ENCODE data around the gene ARID5B.

ARID5B gene

DNA sequence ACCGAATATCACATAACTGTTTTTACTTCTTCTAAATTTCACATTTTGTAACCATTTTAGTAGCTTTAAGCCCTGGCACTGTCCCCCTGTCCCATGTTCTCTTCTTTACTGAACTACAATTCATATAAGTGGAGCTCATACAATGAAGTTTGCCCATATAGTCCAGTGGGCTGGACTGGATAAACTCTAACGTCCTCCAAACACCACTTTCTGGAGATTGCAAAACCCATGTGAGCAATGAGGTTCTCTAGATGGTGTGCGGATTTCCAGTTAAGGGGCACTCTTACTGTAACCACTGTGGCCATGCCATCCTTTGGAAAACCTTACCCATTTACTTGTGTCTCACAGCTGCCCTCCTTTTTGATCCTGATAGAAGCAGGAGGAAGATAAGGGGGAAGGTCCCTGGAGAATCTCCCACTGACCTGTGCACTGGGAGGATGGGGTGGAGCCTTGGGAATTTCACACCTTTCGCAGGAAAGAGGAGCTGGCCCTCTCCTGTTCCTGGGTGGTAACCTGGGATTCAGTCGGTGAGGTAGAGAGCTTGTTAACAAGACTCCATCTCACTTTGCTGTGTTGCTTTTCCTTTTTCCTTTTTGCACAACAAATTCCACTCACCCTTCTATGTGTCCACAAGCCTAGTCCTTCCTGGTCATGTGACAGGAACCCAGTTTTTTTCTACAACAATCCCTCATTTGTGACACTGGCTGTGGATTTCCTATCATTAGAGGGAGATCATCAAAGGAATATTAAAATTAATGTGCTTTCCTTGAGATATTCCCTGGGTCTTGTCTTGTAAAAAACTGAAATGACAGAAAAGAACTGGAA, 120.7 kb downstream of the ARID5B start:
- no peak for DNase-seq (ENCODE audit: low spot score)

DNA sequence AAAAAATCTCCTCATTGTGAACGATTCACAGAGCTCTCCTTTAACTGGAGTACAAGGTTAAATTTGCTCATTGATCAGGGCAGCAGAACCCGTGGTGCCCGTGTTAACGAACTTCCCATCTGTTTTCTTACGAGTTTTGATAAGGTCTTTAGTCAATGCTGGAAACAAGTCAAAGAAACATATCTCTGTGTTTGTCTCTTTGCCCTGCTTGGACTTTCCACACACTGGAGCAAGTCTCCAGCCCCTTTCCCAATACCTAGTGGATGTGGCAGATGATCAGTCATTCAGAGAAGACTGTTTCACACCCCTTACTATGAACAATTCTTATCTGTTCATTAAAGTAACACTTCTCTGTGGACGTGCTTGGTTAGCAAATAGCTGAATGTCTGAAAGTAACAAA, 121.3 kb downstream of the ARID5B start:
- TF ChIP-seq, protein P1, sequence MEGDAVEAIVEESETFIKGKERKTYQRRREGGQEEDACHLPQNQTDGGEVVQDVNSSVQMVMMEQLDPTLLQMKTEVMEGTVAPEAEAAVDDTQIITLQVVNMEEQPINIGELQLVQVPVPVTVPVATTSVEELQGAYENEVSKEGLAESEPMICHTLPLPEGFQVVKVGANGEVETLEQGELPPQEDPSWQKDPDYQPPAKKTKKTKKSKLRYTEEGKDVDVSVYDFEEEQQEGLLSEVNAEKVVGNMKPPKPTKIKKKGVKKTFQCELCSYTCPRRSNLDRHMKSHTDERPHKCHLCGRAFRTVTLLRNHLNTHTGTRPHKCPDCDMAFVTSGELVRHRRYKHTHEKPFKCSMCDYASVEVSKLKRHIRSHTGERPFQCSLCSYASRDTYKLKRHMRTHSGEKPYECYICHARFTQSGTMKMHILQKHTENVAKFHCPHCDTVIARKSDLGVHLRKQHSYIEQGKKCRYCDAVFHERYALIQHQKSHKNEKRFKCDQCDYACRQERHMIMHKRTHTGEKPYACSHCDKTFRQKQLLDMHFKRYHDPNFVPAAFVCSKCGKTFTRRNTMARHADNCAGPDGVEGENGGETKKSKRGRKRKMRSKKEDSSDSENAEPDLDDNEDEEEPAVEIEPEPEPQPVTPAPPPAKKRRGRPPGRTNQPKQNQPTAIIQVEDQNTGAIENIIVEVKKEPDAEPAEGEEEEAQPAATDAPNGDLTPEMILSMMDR (IDR thresholded peaks at IDR 0.05; ENCODE audit: extremely low read depth, missing control alignments) = no peak
- no peak for DNase-seq (ENCODE audit: low spot score)

More for the DNA sequence above, 120.7 kb downstream of the ARID5B start:
- TF ChIP-seq, protein P1 (IDR thresholded peaks at IDR 0.05; ENCODE audit: extremely low read depth, missing control alignments) = no peak

DNA sequence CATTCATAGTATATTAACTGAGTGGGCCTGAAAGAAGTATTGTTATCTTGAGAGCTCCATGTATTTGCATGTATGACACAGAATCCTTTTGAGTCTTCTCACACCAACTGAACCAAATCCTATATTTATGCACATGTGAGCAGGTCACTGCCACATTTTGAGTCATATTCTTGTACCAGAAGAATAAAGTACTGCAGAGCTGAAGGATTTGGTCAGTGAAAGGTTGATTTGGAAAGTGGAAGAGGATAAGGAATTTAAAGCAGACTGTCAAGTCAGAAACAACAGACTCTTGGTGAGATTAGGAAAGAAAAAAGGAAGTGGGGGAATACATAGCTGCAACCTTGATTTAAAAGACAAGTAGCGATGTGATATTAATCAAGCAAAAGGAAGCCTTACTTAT, 121.8 kb downstream of the ARID5B start:
- no peak for DNase-seq (ENCODE audit: low spot score)
- TF ChIP-seq, protein P1 (IDR thresholded peaks at IDR 0.05; ENCODE audit: extremely low read depth, missing control alignments) = no peak

DNA sequence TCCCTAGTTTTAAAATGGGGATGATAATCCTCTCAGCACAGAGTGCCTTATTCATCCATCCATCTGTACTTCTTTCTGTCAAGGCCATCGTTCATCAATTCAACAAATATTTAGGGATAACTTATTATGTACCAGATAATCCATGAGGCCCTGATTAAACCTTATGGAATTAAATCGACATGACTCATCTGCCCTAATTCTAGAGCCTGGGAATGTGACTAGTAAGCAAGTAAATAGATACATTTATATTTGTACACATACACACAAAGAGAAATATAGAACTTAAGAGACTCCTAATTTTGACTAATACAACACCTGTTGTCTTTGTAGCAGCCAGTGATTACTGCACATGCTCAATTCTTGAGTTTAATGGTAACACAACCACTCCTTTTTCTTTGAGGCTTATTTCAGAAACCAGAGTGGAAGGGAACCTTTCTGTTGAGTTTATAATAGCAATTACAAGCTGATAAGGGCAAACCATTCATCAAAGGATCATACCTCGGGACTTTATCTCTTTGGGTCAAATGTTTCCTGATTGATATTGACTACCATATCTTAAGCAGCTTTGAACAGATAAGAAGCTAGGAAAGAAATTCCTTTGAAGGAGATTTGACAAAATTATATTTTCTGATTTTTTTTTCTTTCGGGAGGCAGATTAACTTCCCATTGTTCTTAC, 122.7 kb downstream of the ARID5B start:
- DNase-seq (ENCODE audit: low spot score) = no peak
- TF ChIP-seq, protein P1 (IDR thresholded peaks at IDR 0.05; ENCODE audit: extremely low read depth, missing control alignments) = no peak

DNA sequence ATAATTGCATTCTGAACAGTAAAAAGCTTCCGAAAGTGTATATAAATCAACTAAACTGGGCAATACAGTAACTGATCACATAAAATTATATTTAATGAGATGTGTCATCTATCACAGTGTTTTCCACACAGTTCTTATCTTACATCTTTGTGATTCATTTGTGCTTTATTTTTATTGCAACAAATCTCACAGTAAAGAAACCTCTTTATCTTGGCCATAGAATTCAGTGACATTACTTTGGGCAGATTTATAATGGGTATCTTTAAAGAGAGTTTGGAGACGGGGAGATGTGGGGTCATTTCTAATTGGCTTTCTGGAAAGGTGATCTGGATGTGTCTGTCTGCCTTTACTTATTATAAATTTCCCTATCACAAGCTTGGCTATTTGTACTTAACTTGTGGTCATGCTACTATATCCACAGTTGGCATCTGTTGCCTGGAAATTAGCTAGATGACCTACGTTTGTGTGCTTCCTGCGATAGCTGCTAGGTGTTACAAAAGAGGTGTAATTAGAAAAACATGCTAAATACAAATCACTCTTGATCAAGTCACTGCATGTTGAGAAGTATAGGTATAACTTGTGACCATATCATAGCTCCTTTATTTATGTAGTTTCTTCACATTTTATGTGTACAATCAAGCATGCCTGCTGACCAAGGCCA, 123.8 kb downstream of the ARID5B start:
- TF ChIP-seq, protein P1 (IDR thresholded peaks at IDR 0.05; ENCODE audit: extremely low read depth, missing control alignments) = no peak
- DNase-seq (ENCODE audit: low spot score) = no peak

DNA sequence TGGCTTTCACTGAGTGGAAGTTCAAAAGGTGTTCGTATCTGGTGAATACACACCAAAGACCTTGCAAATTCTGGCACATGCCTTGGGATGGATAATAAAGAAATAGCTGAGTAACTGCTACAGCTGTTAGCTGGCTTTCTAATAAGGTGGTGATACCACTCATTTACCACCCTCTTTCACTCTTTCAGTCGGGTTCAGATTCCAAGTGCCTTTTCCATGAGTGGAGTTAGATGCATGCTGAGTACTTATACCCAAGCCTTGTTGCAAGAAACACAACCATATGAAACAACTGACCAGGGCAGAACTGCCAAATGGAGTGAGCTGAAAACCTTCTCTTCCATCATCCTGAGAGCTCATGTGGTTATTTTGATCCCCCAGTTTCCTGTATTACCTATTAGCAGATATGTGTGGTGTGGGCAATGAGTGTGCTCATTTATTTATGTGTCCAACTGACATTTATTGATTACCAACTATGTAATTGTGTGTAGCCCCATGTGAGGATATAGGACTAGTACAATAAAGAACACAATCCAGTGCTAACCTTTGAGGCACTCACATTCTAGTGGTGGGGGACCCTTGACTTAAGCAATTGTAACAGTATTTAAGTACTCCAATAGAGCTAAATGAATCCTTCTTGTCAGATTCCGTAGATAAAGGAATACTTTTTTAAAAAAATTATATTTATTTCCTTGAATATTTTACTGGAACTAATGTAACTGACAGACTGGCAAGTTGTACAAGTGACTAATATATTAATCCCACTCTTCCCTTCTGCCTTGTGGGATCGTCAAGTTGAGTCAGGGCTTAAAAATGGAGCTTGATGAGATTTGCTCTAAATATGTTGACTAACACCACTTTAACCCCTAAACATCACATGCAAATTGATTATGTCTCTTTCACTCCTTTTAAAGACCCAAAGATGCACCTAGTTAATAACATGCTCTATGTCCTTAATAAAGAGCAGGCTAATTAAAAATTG, 124.7 kb downstream of the ARID5B start:
- no peak for DNase-seq (ENCODE audit: low spot score)

More for the DNA sequence above, 124.7 kb downstream of the ARID5B start:
- TF ChIP-seq, protein P1 (IDR thresholded peaks at IDR 0.05; ENCODE audit: extremely low read depth, missing control alignments) = no peak
